ENCODE measurements around the gene IL26.

IL26 gene, protein sequence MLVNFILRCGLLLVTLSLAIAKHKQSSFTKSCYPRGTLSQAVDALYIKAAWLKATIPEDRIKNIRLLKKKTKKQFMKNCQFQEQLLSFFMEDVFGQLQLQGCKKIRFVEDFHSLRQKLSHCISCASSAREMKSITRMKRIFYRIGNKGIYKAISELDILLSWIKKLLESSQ

DNA sequence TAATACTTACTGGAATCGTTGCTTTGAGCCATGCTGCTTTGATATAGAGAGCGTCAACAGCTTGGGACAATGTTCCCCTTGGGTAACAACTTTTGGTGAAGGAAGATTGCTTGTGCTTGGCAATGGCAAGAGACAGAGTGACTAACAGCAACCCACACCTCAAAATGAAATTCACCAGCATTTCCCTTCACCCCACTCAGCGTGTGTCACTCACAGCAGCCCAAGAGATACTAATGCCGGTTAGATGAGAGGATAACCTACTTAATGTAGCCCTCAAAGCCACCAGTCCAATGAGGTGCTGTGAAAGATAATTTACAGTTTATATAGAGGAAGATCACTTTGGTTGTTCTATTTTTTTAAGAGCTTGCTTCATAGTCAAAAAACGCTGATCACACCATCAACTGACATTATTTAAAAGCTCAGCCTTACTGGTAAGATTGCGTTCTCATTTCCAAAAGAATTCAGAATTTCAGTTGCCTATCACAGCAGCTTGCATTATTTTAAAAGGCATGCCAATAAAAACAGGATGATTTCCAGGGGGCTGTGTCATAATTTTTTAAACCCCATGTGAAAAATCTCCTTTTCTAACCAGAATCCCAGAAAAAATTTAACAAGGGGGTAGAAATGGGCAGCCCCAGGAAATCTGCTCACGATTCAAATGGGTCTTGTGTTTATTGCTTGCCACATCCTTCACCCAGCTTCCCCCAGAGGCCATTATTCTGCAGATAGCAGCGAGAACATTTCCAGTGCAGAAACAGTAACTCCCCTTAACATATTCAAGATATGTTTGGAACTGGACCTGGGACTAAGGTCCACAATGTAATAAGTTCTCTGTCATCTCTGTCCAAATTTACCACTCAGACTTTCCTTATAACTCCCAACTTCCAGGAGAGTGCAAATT is at the start of gene IL26:
TSS of gene IL26 (minus strand) at position 235 of the 901 bp plus-strand sequence. CDS start at position 181, 54 bp downstream.
- TF ChIP-seq CTCF (IDR thresholded peaks at IDR 0.05; ENCODE audit: insufficient read depth, low read length, missing control alignments): no peak
- POLR2A ChIA-PET: no interaction called here
- no peak for DNase-seq (ENCODE audit: low read depth, low spot score)
- CTCF ChIA-PET: interaction anchor here (0.9 to 6.1 kb wide), 8 partner anchors 13 to 131 kb away, joined by 3 to 212 read pairs (median 24); no protein-coding TSS in a partner anchor
- no peak within 1 kb of the TSS for H3K4me3 ChIP-seq (ENCODE audit: low read depth, low read length)

- no peak overlapping the region for H3K4me3 ChIP-seq (ENCODE audit: low read depth, low read length)
- CTCF ChIA-PET: interaction anchor here (2.2 kb wide), 1 partner anchor 11 kb away, joined by 5 read pairs; no protein-coding TSS in a partner anchor
- no peak for DNase-seq (ENCODE audit: low read depth, low spot score)
- POLR2A ChIA-PET: no interaction called here
- no peak for TF ChIP-seq CTCF (IDR thresholded peaks at IDR 0.05; ENCODE audit: insufficient read depth, low read length, missing control alignments)
These were observed 47.1 kb upstream of the IL26 start for GRCh38 chr12:68272732-68273131.

DNA sequence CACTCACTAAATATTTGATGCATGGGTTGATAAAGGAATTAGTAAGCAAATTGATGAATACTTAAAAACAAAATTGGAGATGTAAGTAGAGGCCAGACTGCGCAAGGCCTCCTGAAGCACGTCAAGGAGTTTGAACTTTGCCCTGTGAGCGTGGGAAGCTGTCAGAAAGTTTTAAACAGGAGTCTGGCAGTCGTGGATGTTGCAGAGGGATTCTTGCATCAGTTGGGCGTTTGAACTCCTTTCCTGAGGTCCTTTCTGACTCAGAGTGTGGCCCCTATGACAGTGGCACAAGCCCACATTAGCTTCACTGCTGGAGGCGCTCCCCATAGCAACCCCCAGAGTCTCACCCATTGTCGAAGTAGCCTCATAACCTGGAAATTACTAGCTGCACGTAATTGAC is 45.7 kb upstream of the IL26 start:
- POLR2A ChIA-PET: no interaction called here
- H3K4me3 ChIP-seq (ENCODE audit: low read depth, low read length): no peak overlapping the region
- DNase-seq (ENCODE audit: low read depth, low spot score): no peak
- CTCF ChIA-PET: interaction anchor here (1.1 kb wide), 1 partner anchor 12 kb away, joined by 3 read pairs; no protein-coding TSS in a partner anchor
- TF ChIP-seq CTCF (IDR thresholded peaks at IDR 0.05; ENCODE audit: insufficient read depth, low read length, missing control alignments): no peak

DNA sequence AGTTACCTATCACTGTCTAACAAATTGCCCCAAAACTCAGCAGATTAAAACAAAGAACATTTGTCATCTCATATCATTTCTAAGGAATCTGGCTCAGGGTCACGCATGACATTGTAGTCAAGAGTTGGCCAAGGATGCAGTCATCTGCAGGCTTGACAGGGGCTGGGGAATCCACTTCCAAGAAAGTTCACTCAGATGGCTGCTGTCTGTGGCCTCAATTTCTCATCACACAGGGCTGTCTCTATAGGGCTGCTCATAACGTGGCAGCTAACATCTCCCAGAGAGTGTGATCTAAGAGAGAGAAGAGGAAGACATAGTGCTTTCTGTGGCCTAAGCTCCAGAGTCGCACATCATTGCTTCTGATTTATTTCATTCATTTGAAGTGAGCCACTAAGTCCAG is 44.7 kb upstream of the IL26 start:
- no peak for TF ChIP-seq CTCF (IDR thresholded peaks at IDR 0.05; ENCODE audit: insufficient read depth, low read length, missing control alignments)
- POLR2A ChIA-PET: no interaction called here
- no peak overlapping the region for H3K4me3 ChIP-seq (ENCODE audit: low read depth, low read length)
- no peak for DNase-seq (ENCODE audit: low read depth, low spot score)
- CTCF ChIA-PET: no interaction called here

- TF ChIP-seq CTCF (IDR thresholded peaks at IDR 0.05; ENCODE audit: insufficient read depth, low read length, missing control alignments): no peak
- no peak overlapping the region for H3K4me3 ChIP-seq (ENCODE audit: low read depth, low read length)
- ChIA-PET CTCF (no interaction called here), POLR2A (no interaction called here)
- no peak for DNase-seq (ENCODE audit: low read depth, low spot score)
These were observed 44.2 kb upstream of the IL26 start for GRCh38 chr12:68269779-68270178.

GRCh38 chr12:68268967-68269366 is 43.4 kb upstream of the IL26 start:
- no peak for DNase-seq (ENCODE audit: low read depth, low spot score)
- ChIA-PET CTCF (interaction anchor here (1.3 to 1.6 kb wide), 2 partner anchors 44 to 46 kb away, joined by 3 to 4 read pairs; no protein-coding TSS in a partner anchor), POLR2A (no interaction called here)
- H3K4me3 ChIP-seq (ENCODE audit: low read depth, low read length): no peak overlapping the region
- no peak for TF ChIP-seq CTCF (IDR thresholded peaks at IDR 0.05; ENCODE audit: insufficient read depth, low read length, missing control alignments)
